Measurements from ENCODE around the gene TMEM161B. TPM values are rescaled to one million over a fixed set of nuclear protein-coding genes. Genes with fewer than 3 reads are reported as not detected.
A peak's percentile ranks its signal among the peaks of the same experiment; 100 is the strongest.

Gene TMEM161B
- total RNA-seq = 10 to 100 TPM in 5 of 9 donors, 1 to 10 TPM in 4; 4.3 to 13.2 (median 10.3) TPM
- 1 to 10 TPM; 2.9 to 7.4 TPM for polyA plus RNA-seq
- long read RNA-seq, donor 1, partial matches to known transcripts = 3 of 7 reads
- long read RNA-seq, donor 1, other reads (novel, unspliced or antisense) = 2 of 7 reads
- long read RNA-seq, donor 2, partial matches to known transcripts = 1 of 9 reads
- long read RNA-seq, donor 2, other reads (novel, unspliced or antisense) = 6 of 9 reads
- long read RNA-seq, donor 3, partial matches to known transcripts = 0 of 5 reads
- long read RNA-seq, donor 3, other reads (novel, unspliced or antisense) = 3 of 5 reads

- H3K9me3 ChIP-seq = peaks cover 0 to 9% (median 0%) of the 10 kb centered on the region in 12 donors
- DNase-seq = peak; percentile 90 to 95 (median 94)
- H3K4me3 ChIP-seq = peak within 1 kb of the TSS; percentile 62 to 94 (median 88)
- intact Hi-C loops (cut with DNase I) = loop anchor here in 2 of 10 donors (5.0 to 10.0 kb wide), 2 partner anchors 126 to 136 kb away; no protein-coding TSS in a partner anchor
- 0 to 1% (median 0%) methylated on average over 28 to 45 of the region's 46 CpGs for WGBS, 4 donors
- H3K27ac ChIP-seq = peak within 1 kb of the TSS; percentile 22 to 84 (median 76)
- peak in 1 of 2 donors; percentile 61 for TF ChIP-seq POLR2A (IDR thresholded peaks at IDR 0.05)
- no peak for TF ChIP-seq CTCF (IDR thresholded peaks at IDR 0.05)
- H3K36me3 ChIP-seq = peaks cover 0 to 29% (median 7%) of the 10 kb centered on the region in 9 donors
- H3K27me3 ChIP-seq = no peaks in the 10 kb centered on the region
- ATAC-seq = peak; percentile 98 to 100 (median 100)
- H3K4me1 ChIP-seq = peaks cover 0 to 45% (median 31%) of the 10 kb centered on the region in 12 donors
Observed at GRCh38 chr5:88268385-88269184, at the start of gene TMEM161B. Gene TMEM161B (minus strand): TSS chr5:88268845. CDS start chr5:88268723, 122 bp downstream.

GRCh38 chr5:88304356-88304755 is 35.7 kb upstream of the TMEM161B start:
- TF ChIP-seq POLR2A (IDR thresholded peaks at IDR 0.05) = no peak
- TF ChIP-seq CTCF (IDR thresholded peaks at IDR 0.05) = no peak
- Histone ChIP-seq H3K9me3 (peaks cover 0 to 15% (median 0%) of the 10 kb centered on the region in 12 donors), H3K36me3 (no peaks in the 10 kb centered on the region), H3K4me3 (no peak overlapping the region), H3K4me1 (no peaks in the 10 kb centered on the region), H3K27ac (no peak overlapping the region), H3K27me3 (no peaks in the 10 kb centered on the region)
- 33 to 48% (median 41%) methylated on average over 2 of the region's 2 CpGs for WGBS, 4 donors
- DNase-seq (no peak), ATAC-seq (no peak)
- intact Hi-C loops (cut with DNase I) = no loop called here

GRCh38 chr5:88298425-88298824 is 29.8 kb upstream of the TMEM161B start:
- Histone ChIP-seq H3K36me3 (peaks cover 0 to 11% (median 2%) of the 10 kb centered on the region in 9 donors), H3K9me3 (peaks cover 0 to 18% (median 3%) of the 10 kb centered on the region in 12 donors), H3K4me3 (no peak overlapping the region), H3K27me3 (no peaks in the 10 kb centered on the region), H3K4me1 (no peaks in the 10 kb centered on the region), H3K27ac (no peak overlapping the region)
- TF ChIP-seq POLR2A (IDR thresholded peaks at IDR 0.05) = no peak
- no peak for TF ChIP-seq CTCF (IDR thresholded peaks at IDR 0.05)
- no peak for DNase-seq
- intact Hi-C loops (cut with DNase I) = no loop called here
- no peak for ATAC-seq

- ATAC-seq (no peak), DNase-seq (no peak)
- Histone ChIP-seq H3K27me3 (no peaks in the 10 kb centered on the region), H3K36me3 (peaks cover 0 to 65% (median 20%) of the 10 kb centered on the region in 9 donors), H3K4me1 (no peaks in the 10 kb centered on the region), H3K9me3 (peaks cover 0 to 18% (median 3%) of the 10 kb centered on the region in 12 donors), H3K27ac (no peak overlapping the region), H3K4me3 (no peak overlapping the region)
- 66 to 71% (median 69%) methylated on average over 3 of the region's 3 CpGs for WGBS, 4 donors
- intact Hi-C loops (cut with DNase I) = no loop called here
- no peak for TF ChIP-seq CTCF (IDR thresholded peaks at IDR 0.05)
- TF ChIP-seq POLR2A (IDR thresholded peaks at IDR 0.05) = no peak
Observed at GRCh38 chr5:88290801-88291200, 22.2 kb upstream of the TMEM161B start.

Data from heart left ventricle (tissue), 16 donors.